Right lobe of liver (tissue), 4 donors: Measurements from ENCODE around the gene KIF6.

ENCODE experiments used
- POLR2A ChIP-seq: fragments of 450-650 bp; IDR thresholded peaks from one replicate; pipeline ENCODE4 v1.6.1; 2017; ENCODE audit warnings: antibody characterized with exemption, mild to moderate bottlenecking
- TF ChIP-seq, protein P1 (sequence below), 4 donors: fragments of 200-600 bp in 3 of 4; fragments of 450-650 bp in 1 of 4; IDR thresholded peaks; one replicate each; pipeline versions ENCODE4 v1.5.1 to v1.8.0; 2016 to 2022; ENCODE audit warnings: antibody characterized with exemption in 4 of 4, mild to moderate bottlenecking in 2 of 4
- donor health status: DM: no; HTN: no; CAD: no.
- donor health status: DM: no; HTN: no; CAD: no.
- donor health status: DM: no; HTN: yes; CAD: no.

DNA sequence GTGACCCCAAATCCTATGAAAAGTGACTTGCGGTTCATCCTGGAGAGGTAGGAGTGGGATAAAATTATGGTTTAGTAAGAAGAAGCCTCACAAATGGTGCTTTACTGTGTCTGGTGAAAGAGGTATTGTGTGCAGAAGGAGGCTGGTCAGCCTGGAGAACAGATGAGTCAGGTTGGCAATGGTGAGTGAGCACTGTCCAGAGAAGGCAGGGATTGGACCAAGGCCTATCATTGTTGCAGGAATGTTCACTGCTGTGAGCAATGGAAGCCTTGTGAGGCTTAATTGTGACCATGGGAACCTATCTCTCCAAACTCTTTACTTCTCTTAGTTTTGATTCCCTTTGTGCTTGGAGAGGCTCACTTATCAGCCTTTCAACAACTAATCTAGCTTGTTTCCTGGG lies 313.7 kb downstream of the KIF6 start:
- TF ChIP-seq, protein P1, sequence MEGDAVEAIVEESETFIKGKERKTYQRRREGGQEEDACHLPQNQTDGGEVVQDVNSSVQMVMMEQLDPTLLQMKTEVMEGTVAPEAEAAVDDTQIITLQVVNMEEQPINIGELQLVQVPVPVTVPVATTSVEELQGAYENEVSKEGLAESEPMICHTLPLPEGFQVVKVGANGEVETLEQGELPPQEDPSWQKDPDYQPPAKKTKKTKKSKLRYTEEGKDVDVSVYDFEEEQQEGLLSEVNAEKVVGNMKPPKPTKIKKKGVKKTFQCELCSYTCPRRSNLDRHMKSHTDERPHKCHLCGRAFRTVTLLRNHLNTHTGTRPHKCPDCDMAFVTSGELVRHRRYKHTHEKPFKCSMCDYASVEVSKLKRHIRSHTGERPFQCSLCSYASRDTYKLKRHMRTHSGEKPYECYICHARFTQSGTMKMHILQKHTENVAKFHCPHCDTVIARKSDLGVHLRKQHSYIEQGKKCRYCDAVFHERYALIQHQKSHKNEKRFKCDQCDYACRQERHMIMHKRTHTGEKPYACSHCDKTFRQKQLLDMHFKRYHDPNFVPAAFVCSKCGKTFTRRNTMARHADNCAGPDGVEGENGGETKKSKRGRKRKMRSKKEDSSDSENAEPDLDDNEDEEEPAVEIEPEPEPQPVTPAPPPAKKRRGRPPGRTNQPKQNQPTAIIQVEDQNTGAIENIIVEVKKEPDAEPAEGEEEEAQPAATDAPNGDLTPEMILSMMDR (IDR thresholded peaks at IDR 0.05) = no peak
- TF ChIP-seq POLR2A = no peak
